HG03066 (cell line): Measurements from ENCODE around the gene OBSL1.

Experiments
- ATAC-seq: cut with Tn5 transposase; IDR thresholded peaks from one replicate; pipeline ENCODE4 v1.9.1; 2021; ENCODE audit warnings: low read depth; ENCODE audit not compliant: unreplicated experiment

The OBSL1 gene

DNA sequence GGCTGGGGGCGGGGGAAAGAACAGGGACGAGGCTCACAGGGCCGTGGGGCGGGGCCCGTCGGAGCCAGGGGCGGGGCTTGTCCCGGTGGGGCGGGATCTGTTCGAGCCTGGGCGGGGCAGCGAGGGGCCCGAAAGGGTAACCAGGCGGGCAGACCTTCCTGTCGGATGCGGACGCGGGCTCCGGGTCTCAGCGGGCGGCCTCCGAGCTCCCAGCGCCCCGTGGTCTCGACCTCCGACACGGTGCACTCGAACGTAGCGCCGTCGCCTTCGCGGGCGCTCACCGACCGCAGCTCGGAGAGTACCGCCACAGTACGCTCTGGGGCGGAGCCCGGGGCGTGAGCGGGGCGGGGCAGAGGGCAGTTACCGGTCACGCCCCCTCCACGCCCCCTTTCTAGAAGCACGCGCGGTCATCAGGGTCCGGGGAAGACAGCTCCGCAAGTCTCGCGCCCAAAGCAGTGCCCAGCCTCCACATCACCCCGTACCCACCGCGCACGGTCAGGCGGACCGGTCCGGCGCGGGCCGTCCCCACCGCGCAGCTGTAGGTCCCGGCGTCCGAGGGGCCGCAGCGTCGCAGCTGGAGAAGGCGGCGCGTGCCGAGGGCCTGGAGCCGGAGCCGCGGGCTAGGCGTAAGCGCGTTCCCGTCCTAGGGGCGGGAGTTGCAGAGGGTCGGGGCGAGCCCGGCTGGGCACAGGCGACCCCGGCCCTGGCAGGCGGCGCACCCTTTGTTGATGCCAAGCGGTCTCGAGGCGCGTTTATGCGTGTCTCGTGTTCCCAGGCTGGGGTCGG, 18.8 kb downstream of the OBSL1 start:
- ATAC-seq, result peak; percentile 90

DNA sequence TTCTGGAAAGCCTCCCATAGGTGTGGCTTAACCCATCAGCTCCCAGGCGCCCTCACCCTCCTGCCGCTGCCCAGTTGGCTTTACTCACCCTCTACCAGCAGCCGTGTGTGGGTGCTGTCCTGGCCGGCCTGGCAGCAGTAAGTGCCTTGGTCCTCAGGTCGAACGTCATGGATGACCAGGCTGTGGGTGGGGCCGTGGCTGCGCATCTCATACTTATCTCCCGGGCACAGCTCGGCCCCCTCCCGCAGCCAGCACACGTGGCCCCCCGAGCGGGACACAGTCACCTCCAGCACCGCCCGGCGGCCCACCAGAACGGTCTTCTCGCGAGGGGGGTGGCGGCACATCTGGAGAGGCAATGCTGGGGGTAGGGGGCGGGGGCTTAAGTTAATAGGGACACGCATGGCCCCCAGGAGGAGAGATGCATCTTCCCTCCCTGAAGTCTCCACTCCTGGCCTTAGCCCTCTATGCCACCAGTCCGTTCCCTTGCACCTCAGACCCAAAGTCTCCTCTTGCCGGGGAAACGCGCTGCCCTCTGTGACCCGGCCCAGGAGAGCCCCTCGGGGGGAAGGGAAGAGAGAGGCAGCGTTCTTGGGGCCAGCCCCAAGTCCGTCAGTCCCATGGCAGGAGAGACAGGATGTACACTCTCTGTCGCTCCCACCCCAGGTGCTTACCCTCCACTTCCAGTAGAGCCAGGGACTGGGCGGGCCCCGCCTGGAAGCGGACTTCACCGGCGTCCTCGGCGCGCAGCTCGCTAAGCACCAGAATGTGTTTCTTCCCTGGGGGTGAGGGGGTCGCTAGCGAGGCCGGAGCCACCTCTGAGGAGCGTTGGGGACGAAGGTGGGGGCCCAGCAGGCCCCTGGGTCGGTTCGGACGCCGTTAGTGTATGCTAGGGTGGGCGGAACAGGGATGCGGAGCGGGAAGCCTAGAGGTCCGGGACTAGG, 19.6 kb downstream of the OBSL1 start:
- ATAC-seq, result peak; percentile 11

DNA sequence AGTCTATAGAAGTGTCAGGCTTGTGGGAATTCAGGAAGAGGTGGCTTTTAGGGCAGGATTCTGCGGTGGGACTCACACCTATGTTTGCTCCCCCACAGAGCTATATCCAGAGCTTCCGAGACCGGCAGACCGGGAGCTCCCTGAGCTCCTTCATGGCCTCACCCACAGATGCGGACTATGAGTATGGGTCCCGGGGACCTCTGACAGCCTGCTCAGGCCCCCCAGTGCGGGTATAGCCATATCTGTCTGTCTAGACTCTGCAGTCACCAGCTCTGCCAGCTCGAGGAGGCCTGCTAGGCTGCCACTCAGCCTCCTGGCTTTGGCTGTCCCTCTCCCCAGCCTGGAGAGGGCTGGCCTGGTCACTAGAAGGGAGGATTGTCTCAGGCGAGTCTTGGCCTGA, 21.7 kb downstream of the OBSL1 start:
- no peak for ATAC-seq

GRCh38 chr2:219548990-219549389, 22.3 kb downstream of the OBSL1 start:
- ATAC-seq, result no peak

GRCh38 chr2:219547621-219548020, 23.7 kb downstream of the OBSL1 start:
- ATAC-seq, result no peak

DNA sequence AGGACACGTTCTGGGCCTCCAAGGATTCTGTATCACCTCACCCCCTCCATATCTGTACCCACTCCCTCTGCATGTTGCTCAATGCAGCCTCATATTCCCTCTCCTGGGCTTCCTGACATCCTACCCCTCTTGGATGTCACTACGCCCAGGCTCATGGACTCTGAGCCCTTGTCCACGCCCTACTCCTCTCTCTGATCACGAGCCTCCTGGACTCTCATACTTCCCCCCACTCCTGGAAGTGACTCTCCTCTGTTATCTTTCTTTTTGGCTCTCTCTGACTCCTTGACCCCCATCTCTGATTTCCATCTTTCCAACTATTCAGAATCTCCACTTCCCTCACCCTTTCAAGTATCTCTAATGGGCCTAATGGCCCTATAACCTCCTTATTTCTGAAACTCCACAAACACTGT, 25.4 kb downstream of the OBSL1 start:
- no peak for ATAC-seq

GRCh38 chr2:219545295-219545942, 25.9 kb downstream of the OBSL1 start:
- ATAC-seq, result no peak

DNA sequence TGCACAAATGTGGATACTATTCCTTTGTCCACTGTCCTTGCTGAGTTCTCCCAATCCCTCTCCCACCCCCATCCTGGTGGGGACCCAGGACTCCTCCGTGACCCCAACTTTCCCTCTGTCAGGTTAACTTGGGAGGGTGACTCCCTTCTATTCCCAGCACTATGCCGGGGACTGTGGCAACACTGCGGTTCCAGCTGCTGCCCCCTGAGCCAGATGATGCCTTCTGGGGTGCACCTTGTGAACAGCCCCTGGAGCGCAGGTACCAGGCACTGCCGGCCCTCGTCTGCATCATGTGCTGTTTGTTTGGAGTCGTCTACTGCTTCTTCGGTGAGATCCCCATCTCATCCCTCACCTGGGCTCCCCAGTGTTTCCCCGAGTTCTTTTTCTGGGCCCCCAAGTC, 26.8 kb downstream of the OBSL1 start:
- ATAC-seq, result no peak

DNA sequence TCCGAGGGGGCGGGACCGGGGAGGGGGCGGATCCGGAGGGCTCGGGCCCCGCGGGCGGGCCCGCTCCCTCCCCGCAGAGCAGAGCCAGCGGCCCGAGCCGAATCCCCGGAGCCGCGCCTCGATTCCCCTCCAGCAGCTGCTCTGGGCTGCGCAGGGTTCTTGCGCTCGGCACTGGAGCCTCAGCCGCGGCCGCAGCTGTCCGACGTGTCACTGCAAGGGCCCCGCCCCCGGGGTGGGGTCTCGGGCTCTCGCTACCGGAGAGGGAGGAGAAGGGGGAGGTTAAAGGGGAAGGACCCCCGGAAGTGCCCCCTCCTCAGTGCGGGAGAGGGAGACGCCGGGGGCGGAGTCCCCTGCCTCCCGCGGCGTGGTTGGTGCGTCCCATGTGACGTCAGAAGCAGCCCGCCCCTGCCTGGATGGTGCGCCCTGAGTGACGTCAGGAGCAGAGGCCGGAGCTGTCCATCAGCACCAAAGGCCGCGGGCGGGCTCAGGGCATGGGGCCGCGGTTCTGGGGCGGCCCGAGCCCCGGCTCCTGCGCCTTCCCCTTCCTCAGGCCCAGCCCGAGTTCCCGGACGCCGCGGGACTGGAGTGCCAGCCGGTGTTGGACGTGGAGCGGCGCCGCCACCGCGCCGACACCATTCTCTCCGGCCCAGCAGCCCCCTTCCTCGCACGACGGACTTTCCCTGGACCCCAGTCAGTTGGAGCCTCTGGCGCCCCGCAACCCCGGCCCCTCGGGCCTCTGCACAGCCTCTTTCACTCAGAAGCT, 27.6 kb downstream of the OBSL1 start, which contains the start of the genes CHPF and TMEM198:
TSS of gene CHPF (minus strand) at position 214 of the 763 bp plus-strand sequence. CDS start 271 bp downstream, outside the sequence.
TSS of gene TMEM198 (plus strand) at position 433 of the 763 bp plus-strand sequence. CDS start 700 bp downstream, outside the sequence.
- peak; percentile 75 for ATAC-seq

GRCh38 chr2:219542931-219543595, 28.3 kb downstream of the OBSL1 start:
- ATAC-seq, result peak; percentile 31

DNA sequence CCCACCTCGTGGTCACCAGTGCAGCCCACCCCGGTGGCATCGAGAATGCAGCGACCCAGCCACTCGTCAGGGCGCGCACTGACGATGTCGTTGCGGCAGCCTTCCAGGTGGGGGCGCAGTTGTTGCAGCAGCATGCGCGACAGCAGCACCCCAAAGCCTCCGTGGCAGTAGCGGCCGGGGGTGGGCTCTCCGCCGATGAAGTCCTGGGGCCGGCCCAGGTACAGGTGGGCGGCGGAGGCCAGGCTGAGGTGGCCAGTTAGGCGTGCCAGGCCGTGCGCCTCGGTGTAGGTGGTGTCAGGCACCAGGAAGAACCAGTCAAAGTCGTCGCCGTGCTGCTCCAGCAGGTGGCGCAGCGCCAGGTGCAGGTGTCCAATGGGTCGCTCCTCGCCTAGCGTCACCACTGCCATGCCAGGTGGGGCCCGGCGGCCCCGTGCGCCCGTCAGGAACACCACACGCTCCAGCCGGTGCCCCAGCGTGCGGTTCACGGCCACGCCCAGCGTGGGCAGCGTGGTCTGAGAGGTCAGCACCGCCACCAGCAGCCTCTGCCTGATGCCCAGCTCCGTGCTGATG, 29.6 kb downstream of the OBSL1 start:
- peak; percentile 41 for ATAC-seq

- ATAC-seq, result no peak
Observed at GRCh38 chr2:219540784-219541504, 30.4 kb downstream of the OBSL1 start.

DNA sequence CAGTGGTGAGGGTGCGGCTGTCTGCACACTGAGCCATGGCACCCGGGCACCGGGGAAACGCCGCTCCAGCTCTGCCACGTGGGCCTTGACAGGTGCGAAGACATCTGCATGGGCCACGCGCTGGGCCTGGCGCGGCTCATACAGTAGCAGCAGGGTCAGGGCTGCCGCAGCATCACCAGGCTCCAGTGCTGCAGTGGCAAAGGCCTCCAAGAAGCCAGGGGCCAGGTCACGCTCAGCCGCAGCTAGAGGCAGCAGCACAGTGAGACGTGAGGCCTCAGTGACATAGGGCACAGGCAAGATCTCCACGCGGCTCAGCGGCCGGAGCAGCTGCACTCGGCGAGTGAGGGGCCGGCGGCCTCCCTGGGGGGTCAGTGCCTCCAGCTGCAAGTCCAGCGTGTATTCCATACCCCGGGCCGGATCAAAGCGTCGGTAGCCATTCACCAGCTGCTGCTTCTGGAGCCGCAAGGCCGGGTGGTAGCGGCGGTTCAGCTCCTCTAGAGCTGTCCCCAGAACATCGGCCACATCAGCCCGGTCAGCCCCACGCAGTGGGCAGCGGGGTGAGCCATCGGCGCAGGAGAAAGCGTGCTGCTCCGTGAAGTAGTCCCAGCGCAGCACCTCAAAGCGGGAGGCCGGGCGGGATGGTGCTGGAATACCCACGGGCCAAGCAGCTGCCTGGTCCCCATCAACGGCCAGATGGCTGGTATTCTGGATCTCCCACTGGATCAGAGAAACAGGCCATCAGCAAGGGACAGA, 31.2 kb downstream of the OBSL1 start:
- no peak for ATAC-seq

DNA sequence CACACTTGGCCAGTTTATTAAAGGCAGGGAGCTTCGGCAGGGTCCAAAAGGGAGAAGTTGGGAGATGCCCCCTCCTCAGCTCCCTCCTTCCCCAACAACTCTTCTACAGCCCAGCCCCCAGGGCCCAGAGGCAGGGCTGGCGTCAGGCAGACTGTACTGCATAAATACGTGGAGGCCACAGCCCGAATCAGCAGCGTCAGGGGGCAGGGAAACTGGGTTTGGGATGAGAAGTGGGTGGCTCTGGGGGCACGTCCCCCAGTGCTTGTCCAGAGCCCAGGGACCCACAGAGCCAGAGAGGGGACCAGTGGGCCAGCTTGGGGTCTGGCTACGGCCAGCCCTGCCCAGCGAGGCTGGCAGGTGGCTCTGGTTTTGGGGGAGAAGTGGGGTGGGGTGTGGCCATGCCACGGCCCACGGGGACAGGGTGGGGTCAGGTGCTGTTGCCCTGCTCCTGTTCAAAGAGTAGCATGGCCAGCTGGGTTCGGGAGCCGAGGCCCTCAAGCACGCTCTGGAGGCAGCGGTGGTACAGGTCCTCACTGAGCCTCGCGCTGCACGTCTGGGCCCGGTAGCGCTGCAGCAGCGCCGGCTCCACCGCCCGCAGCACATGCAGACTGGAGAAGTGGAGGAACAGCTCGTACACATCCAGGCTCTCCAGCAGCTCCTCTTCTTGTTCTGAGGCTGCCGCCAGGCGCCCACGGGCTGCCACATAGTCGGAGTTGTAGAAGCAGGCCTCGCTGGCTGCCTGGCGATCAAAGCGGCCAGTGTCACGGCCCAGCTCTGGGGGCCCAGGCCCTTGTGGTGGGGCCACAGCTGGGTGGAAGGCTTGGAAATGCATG, 32.2 kb downstream of the OBSL1 start:
- no peak for ATAC-seq

DNA sequence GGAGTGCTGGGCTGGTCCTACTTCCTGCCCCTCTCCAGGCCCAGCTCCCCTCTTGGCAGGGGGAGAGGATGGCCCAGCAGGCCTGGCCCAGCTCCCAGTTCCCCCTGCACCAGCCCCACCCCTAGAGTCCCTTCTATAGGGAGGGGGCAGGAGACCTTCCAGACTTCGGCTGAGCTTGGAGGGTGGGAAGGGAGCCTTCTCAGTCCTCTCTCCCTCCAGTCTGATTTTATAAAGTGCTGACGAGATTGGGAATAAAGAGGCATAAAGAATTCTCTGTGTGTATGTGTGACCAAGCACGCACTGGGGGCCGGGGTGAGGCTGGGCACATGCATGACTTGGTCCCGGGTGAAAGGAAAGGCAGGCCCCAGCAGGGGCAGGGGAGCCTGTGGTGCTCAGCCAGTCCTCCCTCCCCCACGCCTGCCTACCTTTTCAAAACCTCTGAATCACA, 32.8 kb downstream of the OBSL1 start:
- ATAC-seq, result no peak

- ATAC-seq, result no peak
Observed at GRCh38 chr2:219537657-219538488, 33.5 kb downstream of the OBSL1 start.
